ENCODE data around the gene HOXC9.
A peak's percentile ranks its signal among the peaks of the same experiment; 100 is the strongest.

Gene HOXC9

GRCh38 chr12:54051874-54052437 is 52.0 kb downstream of the HOXC9 start (continued):
- TF ChIP-seq ZNF366 (tag by site-specific recombination; conservative IDR thresholded peaks at IDR 0.05) (peak; percentile 99), MEIS1 (CRISPR knock-in tag; IDR thresholded peaks at IDR 0.05; ENCODE audit: borderline replicate concordance) (no peak), ZFHX2 (tag by site-specific recombination; conservative IDR thresholded peaks at IDR 0.05) (peak; percentile 75), ZNF221 (tag by site-specific recombination; IDR thresholded peaks at IDR 0.05; ENCODE audit: borderline replicate concordance) (no peak), SCRT2 (tag by site-specific recombination; IDR thresholded peaks at IDR 0.05) (no peak), ZNF549 (tag by site-specific recombination; IDR thresholded peaks at IDR 0.05) (no peak), TSHZ1 (tag by site-specific recombination; IDR thresholded peaks at IDR 0.05; ENCODE audit: borderline replicate concordance) (peak; percentile 94), KLF7 (tag by site-specific recombination; IDR thresholded peaks at IDR 0.05; ENCODE audit: borderline replicate concordance) (peak; percentile 82; the same call in 1 of the 2 replicates), ZSCAN4 (tag by site-specific recombination; IDR thresholded peaks at IDR 0.05) (peak; percentile 78), ZNF302 (tag by site-specific recombination; IDR thresholded peaks at IDR 0.05; ENCODE audit: low read depth) (no peak), ZFP41 (tag by site-specific recombination; IDR thresholded peaks at IDR 0.05; ENCODE audit: borderline replicate concordance) (no peak), ZNF202 (tag by site-specific recombination; IDR thresholded peaks at IDR 0.05; ENCODE audit: borderline replicate concordance) (no peak), ZBTB20 (tag by site-specific recombination; IDR thresholded peaks at IDR 0.05) (no peak), ZNF830 (tag by site-specific recombination; IDR thresholded peaks at IDR 0.05; ENCODE audit: low read depth) (no peak), ZNF341 (tag by site-specific recombination; IDR thresholded peaks at IDR 0.05; ENCODE audit: low read depth) (no peak), ZBTB17 (tag by site-specific recombination; IDR thresholded peaks at IDR 0.05) (peak; percentile 59), REPIN1 (tag by site-specific recombination; IDR thresholded peaks at IDR 0.05; ENCODE audit: low read depth) (peak; percentile 87; the same call in 1 of the 2 replicates), ZNF843 (tag by site-specific recombination; IDR thresholded peaks at IDR 0.05) (peak; percentile 100), ZFP69B (tag by site-specific recombination; IDR thresholded peaks at IDR 0.05) (no peak; the same call in 1 of the 2 replicates), ZNF501 (tag by site-specific recombination; IDR thresholded peaks at IDR 0.05) (peak; percentile 86)
- TF ChIP-seq, protein P1, sequence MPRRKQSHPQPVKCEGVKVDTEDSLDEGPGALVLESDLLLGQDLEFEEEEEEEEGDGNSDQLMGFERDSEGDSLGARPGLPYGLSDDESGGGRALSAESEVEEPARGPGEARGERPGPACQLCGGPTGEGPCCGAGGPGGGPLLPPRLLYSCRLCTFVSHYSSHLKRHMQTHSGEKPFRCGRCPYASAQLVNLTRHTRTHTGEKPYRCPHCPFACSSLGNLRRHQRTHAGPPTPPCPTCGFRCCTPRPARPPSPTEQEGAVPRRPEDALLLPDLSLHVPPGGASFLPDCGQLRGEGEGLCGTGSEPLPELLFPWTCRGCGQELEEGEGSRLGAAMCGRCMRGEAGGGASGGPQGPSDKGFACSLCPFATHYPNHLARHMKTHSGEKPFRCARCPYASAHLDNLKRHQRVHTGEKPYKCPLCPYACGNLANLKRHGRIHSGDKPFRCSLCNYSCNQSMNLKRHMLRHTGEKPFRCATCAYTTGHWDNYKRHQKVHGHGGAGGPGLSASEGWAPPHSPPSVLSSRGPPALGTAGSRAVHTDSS (tag by site-specific recombination; IDR thresholded peaks at IDR 0.05), result no peak; the same call in 1 of the 2 replicates
- TF ChIP-seq, protein P2, sequence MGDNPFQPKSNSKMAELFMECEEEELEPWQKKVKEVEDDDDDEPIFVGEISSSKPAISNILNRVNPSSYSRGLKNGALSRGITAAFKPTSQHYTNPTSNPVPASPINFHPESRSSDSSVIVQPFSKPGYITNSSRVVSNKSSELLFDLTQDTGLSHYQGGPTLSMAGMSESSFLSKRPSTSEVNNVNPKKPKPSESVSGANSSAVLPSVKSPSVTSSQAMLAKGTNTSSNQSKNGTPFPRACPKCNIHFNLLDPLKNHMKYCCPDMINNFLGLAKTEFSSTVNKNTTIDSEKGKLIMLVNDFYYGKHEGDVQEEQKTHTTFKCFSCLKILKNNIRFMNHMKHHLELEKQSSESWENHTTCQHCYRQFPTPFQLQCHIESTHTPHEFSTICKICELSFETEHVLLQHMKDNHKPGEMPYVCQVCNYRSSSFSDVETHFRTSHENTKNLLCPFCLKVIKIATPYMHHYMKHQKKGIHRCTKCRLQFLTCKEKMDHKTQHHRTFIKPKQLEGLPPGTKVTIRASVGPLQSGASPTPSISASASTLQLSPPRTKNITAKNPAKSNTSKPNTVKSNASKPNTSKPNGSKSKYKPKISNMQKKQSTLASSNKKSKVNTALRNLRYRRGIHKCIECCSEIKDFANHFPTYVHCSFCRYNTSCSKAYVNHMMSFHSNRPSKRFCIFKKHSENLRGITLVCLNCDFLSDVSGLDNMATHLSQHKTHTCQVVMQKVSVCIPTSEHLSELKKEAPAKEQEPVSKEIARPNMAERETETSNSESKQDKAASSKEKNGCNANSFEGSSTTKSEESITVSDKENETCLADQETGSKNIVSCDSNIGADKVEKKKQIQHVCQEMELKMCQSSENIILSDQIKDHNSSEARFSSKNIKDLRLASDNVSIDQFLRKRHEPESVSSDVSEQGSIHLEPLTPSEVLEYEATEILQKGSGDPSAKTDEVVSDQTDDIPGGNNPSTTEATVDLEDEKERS (tag by site-specific recombination; IDR thresholded peaks at IDR 0.05), result no peak
- TF ChIP-seq, protein P3, sequence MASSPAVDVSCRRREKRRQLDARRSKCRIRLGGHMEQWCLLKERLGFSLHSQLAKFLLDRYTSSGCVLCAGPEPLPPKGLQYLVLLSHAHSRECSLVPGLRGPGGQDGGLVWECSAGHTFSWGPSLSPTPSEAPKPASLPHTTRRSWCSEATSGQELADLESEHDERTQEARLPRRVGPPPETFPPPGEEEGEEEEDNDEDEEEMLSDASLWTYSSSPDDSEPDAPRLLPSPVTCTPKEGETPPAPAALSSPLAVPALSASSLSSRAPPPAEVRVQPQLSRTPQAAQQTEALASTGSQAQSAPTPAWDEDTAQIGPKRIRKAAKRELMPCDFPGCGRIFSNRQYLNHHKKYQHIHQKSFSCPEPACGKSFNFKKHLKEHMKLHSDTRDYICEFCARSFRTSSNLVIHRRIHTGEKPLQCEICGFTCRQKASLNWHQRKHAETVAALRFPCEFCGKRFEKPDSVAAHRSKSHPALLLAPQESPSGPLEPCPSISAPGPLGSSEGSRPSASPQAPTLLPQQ (tag by site-specific recombination; IDR thresholded peaks at IDR 0.05), result peak; percentile 75
- TF ChIP-seq, protein P4, sequence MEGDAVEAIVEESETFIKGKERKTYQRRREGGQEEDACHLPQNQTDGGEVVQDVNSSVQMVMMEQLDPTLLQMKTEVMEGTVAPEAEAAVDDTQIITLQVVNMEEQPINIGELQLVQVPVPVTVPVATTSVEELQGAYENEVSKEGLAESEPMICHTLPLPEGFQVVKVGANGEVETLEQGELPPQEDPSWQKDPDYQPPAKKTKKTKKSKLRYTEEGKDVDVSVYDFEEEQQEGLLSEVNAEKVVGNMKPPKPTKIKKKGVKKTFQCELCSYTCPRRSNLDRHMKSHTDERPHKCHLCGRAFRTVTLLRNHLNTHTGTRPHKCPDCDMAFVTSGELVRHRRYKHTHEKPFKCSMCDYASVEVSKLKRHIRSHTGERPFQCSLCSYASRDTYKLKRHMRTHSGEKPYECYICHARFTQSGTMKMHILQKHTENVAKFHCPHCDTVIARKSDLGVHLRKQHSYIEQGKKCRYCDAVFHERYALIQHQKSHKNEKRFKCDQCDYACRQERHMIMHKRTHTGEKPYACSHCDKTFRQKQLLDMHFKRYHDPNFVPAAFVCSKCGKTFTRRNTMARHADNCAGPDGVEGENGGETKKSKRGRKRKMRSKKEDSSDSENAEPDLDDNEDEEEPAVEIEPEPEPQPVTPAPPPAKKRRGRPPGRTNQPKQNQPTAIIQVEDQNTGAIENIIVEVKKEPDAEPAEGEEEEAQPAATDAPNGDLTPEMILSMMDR (tag by site-specific recombination; IDR thresholded peaks at IDR 0.05), result no peak
- TF ChIP-seq, protein P5, sequence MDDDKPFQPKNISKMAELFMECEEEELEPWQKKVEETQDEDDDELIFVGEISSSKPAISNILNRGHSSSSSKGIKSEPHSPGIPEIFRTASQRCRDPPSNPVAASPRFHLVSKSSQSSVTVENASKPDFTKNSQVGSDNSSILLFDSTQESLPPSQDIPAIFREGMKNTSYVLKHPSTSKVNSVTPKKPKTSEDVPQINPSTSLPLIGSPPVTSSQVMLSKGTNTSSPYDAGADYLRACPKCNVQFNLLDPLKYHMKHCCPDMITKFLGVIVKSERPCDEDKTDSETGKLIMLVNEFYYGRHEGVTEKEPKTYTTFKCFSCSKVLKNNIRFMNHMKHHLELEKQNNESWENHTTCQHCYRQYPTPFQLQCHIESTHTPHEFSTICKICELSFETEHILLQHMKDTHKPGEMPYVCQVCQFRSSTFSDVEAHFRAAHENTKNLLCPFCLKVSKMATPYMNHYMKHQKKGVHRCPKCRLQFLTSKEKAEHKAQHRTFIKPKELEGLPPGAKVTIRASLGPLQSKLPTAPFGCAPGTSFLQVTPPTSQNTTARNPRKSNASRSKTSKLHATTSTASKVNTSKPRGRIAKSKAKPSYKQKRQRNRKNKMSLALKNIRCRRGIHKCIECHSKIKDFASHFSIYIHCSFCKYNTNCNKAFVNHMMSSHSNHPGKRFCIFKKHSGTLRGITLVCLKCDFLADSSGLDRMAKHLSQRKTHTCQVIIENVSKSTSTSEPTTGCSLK (tag by site-specific recombination; IDR thresholded peaks at IDR 0.05), result no peak

Data from HEK293 (cell line).